ENCODE measurements around the gene PRPF6.

The PRPF6 gene

DNA sequence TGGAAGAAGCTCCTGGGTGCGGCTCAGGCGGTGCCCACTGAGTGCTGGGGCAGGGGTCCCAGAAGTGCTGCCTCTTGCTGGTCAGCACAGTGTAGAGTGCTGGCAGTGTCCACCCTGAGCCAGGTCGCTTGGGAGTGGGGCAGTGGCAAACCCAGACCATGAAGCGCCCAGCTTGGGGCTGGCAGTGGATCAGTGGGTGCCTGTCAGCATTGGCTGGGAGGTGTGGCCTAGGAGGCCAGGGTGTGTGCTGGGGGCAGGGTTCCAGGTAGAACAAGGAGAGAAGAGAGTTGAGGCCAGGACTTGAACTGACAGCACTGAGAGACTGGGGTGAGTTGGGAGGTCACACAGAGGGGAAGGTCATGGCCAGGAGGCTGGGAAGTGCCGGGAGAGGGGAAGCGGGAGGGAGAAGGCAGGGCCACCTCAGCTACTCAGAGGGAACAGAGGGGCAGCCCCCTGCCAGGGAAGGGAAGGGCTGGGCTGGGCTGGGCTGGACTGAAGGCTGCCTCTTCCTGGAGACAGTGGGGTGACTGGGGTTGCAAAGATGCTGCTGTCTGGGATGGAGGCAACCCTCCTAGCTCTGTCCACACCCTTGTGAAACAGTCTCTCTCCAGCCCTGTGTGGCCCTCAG lies 86.2 kb downstream of the PRPF6 start:
- no peaks in the 10 kb centered on the region for H3K9me3 ChIP-seq
- H3K4me3 ChIP-seq, result no peak overlapping the region
- no peaks in the 10 kb centered on the region; the same call in 1 of the 2 replicates for H3K36me3 ChIP-seq
- H3K4me2 ChIP-seq, result peak overlapping the region; percentile 99
- H3K27ac ChIP-seq, result peak overlapping the region; percentile 80
- peaks cover 93% of the 10 kb centered on the region for H3K4me1 ChIP-seq
- TF ChIP-seq Cebpa-rat (IDR thresholded peaks at IDR 0.05), result no peak
- no peaks in the 10 kb centered on the region for H3K27me3 ChIP-seq
- 0 out of 2 replicates have a peak overlapping the region, but pooled peaks have one; percentile 34 for H3K9ac ChIP-seq
- H4K20me1 ChIP-seq, result peaks cover 19% of the 10 kb centered on the region

GRCh38 chr20:64067733-64068307 lies 86.9 kb downstream of the PRPF6 start:
- Histone ChIP-seq H3K9me3 (no peaks in the 10 kb centered on the region), H3K27me3 (no peaks in the 10 kb centered on the region), H3K4me1 (peaks cover 93% of the 10 kb centered on the region), H3K4me3 (no peak overlapping the region), H4K20me1 (peaks cover 26% of the 10 kb centered on the region), H3K36me3 (no peaks in the 10 kb centered on the region; the same call in 1 of the 2 replicates), H3K4me2 (peak overlapping the region; percentile 99), H3K27ac (peak overlapping the region; percentile 80; the same call in 1 of the 2 replicates), H3K9ac (0 out of 2 replicates have a peak overlapping the region, but pooled peaks have one; percentile 34)
- no peak for TF ChIP-seq Cebpa-rat (IDR thresholded peaks at IDR 0.05)

DNA sequence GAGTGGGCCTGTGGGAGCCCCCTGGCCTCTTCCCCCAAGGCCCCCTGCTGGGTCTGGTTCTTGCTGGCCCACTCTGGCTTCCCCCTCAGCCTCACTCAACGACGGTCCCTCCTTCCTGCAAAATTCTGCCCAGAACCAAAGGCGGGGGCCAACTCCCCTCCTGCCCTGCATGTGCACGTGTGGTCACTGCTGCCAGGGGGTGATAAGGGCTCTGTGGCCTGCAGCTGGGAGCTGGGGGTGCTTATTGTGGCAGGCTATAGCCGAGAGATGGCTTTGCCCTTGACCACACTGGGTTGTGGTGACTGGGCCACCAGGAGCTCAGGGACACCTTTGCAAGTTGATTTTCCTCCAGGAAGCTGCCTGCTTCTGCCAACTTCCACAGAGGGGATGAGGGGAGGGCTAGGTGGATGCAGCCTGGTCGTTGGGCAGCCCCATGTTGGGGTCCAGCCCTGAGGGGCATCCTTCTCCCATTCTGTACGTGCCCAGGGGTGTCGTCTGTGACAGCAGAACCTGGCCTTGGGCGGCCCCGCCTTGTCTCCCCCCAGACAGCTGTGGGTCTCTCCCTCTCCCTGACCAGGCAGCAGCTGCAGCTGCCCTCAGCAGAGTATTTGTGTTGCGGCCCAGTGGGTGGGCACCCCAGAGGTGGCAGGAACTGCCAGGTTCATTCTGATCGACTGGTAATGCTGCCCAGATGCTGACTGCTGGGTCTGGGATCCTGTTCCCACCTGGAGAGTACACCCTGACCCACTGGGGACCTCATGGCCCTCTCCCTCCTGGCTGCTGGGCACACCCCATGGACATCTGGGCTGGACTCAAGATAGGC lies 87.7 kb downstream of the PRPF6 start:
- no peak for TF ChIP-seq Cebpa-rat (IDR thresholded peaks at IDR 0.05)
- H3K27ac ChIP-seq, result no peak overlapping the region; the same call in none of the 2 replicates
- peaks cover 31% of the 10 kb centered on the region for H4K20me1 ChIP-seq
- peaks cover 5% of the 10 kb centered on the region for H3K36me3 ChIP-seq
- H3K27me3 ChIP-seq, result no peaks in the 10 kb centered on the region
- no peaks in the 10 kb centered on the region for H3K9me3 ChIP-seq
- no peak overlapping the region for H3K4me3 ChIP-seq
- peaks cover 100% of the 10 kb centered on the region for H3K4me1 ChIP-seq
- H3K4me2 ChIP-seq, result peak overlapping the region; percentile 99
- no peak overlapping the region for H3K9ac ChIP-seq

DNA sequence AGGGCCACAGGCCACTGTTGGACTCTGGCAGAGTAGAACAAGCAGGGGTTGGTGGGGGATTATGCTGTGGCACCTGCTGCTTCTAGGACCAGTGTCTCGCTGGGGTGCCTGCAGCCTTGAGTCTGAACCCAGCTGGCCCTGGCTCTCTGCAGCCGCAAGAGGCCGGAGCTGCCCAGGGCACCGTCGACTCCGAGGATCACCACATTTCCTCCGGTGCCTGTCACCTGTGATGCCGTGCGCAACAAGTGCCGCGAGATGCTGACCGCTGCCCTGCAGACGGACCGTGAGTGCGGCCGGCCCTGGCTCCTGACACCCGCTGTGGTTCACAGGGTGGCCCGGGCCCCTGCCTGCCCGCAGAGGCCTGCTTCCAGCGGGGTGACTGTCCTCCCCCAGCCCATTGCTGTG lies 88.3 kb downstream of the PRPF6 start:
- H3K4me1 ChIP-seq, result peaks cover 100% of the 10 kb centered on the region
- peaks cover 11% of the 10 kb centered on the region for H3K36me3 ChIP-seq
- H3K4me3 ChIP-seq, result no peak overlapping the region
- H3K4me2 ChIP-seq, result peak overlapping the region; percentile 99
- no peaks in the 10 kb centered on the region for H3K9me3 ChIP-seq
- no peak overlapping the region for H3K9ac ChIP-seq
- H3K27ac ChIP-seq, result no peak overlapping the region; the same call in none of the 2 replicates
- TF ChIP-seq Cebpa-rat (IDR thresholded peaks at IDR 0.05), result no peak
- H4K20me1 ChIP-seq, result peaks cover 31% of the 10 kb centered on the region
- no peaks in the 10 kb centered on the region for H3K27me3 ChIP-seq

- Histone ChIP-seq H3K27ac (no peak overlapping the region; the same call in 1 of the 2 replicates), H3K4me2 (peak overlapping the region; percentile 99), H3K9ac (no peak overlapping the region), H3K9me3 (no peaks in the 10 kb centered on the region), H3K4me3 (no peak overlapping the region), H3K36me3 (peaks cover 16% of the 10 kb centered on the region), H4K20me1 (peaks cover 31% of the 10 kb centered on the region), H3K4me1 (peaks cover 100% of the 10 kb centered on the region), H3K27me3 (no peaks in the 10 kb centered on the region)
- TF ChIP-seq Cebpa-rat (IDR thresholded peaks at IDR 0.05), result no peak
Measured at GRCh38 chr20:64069614-64070243, 88.8 kb downstream of the PRPF6 start.

DNA sequence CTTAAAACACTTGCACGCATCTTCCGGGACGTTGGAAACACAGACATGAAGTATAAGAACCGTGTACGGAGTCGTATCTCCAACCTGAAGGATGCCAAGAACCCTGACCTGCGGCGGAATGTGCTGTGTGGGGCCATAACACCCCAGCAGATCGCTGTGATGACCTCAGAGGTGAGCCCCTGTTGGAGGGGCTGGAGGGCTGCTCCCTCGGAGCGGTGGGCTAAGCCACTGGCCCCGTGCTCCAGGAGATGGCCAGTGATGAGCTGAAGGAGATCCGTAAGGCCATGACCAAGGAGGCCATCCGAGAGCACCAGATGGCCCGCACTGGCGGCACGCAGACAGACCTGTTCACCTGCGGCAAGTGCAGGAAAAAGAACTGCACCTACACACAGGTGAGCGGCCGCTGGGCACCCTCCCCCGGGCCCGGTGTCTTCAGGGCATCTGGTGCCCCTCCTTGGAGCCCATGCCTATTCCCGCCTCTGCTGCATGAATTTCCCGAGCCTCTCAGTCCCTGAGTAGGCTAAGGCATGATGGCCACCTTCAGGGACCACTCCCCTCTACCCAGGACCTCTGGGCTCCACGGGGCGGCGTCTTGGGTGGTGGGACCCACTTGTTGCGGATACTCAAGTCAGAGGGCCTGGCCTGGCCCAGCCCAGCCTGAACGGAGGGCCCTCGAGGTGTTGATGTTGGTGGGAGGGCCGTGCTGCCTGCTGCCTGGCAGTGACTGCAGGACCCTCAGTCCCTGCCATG lies 89.5 kb downstream of the PRPF6 start:
- peak overlapping the region; percentile 28; the same call in 1 of the 2 replicates for H3K27ac ChIP-seq
- peaks cover 21% of the 10 kb centered on the region for H3K36me3 ChIP-seq
- H3K9me3 ChIP-seq, result no peaks in the 10 kb centered on the region
- peaks cover 100% of the 10 kb centered on the region for H3K4me1 ChIP-seq
- no peak overlapping the region for H3K4me3 ChIP-seq
- peaks cover 31% of the 10 kb centered on the region for H4K20me1 ChIP-seq
- H3K27me3 ChIP-seq, result no peaks in the 10 kb centered on the region
- peak overlapping the region; percentile 99 for H3K4me2 ChIP-seq
- no peak for TF ChIP-seq Cebpa-rat (IDR thresholded peaks at IDR 0.05)
- H3K9ac ChIP-seq, result no peak overlapping the region

DNA sequence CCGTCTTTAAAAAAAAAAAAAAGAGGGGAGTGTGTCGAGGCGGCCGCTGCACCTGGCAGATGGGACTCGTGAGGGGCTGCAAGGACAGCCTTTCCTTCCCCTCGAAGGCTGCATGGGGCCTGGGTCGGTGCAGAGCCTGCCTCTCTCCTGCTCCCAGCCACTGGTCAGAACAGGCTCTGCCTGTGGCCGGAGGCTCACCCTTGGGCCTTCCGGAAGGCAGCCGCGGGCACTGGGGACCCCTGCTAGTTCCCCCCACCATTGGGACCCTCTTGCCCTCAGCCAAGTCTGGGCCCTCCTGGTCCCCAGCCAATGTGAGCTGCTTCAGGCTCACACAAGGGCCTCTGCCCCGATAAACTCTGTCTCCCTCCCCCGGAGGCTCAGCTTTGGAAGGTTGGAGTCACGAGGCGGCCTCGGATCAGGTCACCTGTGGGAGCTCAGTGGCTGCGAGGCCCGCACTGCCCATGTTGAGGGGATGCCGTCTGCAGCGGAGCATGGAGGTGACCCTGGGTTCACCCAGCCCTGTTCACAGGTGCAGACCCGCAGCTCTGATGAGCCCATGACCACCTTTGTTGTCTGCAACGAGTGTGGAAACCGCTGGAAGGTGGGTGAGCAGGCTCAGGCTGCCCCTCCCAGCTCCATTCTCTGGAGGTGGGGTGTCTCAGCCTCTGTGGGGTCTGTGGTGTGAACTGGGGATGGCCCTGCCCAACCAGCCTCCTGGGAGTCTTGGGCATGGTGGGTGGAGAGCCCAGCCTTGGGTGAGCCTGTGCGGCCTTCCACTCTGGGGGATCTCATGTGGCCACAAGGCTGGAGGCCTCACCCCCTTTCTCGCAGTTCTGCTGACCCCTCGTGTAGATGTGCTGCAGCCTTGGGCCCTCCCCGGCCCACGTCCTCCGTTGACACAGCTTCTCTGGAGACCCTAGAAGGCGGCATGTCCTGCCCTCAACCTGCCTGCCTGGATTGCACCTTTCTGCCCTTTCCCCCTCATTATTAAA lies 90.7 kb downstream of the PRPF6 start:
- Histone ChIP-seq H3K36me3 (peaks cover 21% of the 10 kb centered on the region), H3K4me1 (peaks cover 100% of the 10 kb centered on the region), H3K9me3 (no peaks in the 10 kb centered on the region), H3K4me2 (peak overlapping the region; percentile 99), H3K27ac (peak overlapping the region; percentile 73), H4K20me1 (peaks cover 31% of the 10 kb centered on the region), H3K27me3 (no peaks in the 10 kb centered on the region), H3K4me3 (peak overlapping the region; percentile 19; the same call in 1 of the 2 replicates), H3K9ac (peak overlapping the region; percentile 66)
- TF ChIP-seq Cebpa-rat (IDR thresholded peaks at IDR 0.05), result no peak

DNA sequence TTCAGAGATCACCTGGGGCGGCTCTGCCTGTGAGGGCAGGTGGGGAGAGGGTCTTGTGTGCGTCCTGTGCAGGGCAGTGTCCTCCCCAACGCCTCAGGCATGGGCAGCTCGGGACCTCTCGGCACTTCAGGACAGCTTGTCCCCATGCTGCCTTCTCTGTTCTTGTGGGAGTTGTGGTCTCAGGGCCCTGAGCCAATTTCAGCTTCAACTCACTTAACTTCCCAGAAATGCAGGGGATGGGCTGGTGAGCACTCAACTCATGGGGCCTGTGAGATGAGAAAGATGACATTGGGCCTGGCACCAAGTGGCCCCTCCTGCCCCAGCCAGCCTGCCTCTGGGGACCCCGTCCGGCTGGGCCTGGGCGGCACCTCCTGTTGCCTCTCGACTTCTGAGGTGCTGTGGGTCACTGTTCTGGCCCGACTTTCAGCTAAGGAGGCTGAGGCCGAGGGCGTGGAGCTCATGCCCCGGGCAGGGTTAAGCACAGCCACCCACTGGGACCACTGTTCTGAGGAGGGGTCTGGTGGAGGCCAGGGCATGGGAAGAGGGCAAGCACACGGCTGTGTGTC lies 91.6 kb downstream of the PRPF6 start:
- peak overlapping the region; percentile 66 for H3K9ac ChIP-seq
- H3K36me3 ChIP-seq, result peaks cover 21% of the 10 kb centered on the region
- H3K27me3 ChIP-seq, result no peaks in the 10 kb centered on the region
- peaks cover 100% of the 10 kb centered on the region for H3K4me1 ChIP-seq
- H3K4me2 ChIP-seq, result peak overlapping the region; percentile 99
- H3K9me3 ChIP-seq, result no peaks in the 10 kb centered on the region
- peaks cover 31% of the 10 kb centered on the region for H4K20me1 ChIP-seq
- H3K4me3 ChIP-seq, result peak overlapping the region; percentile 19
- no peak for TF ChIP-seq Cebpa-rat (IDR thresholded peaks at IDR 0.05)
- H3K27ac ChIP-seq, result peak overlapping the region; percentile 73
